Measurements from ENCODE around the gene BBS1. TPM values are rescaled to one million over a fixed set of nuclear protein-coding genes. Genes with fewer than 3 reads are reported as not detected.

The BBS1 gene
- polyA plus RNA-seq, 1 of the 3 experiments (the other 2 are of a cell fraction) = 24.8 TPM

DNA sequence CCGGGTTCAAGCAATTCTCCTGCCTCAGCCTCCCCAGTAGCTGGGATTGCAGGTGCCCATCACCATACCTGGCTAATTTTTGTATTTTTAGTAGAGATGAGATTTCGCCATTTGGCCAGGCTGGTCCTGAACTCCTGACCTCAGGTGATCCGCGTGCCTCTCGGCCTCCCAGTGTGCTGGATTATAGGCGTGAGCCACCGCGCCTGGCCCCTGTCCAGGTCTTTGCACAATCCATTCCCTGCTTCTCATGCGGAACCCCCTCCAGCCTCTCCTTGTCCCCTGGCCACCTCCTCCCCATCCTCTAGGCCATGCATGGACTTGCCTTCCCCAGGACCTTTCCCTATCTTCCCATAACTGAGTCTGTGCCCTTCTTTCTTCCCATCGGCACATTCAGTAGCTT is 21.5 kb upstream of the BBS1 start (continued):
- TF ChIP-seq, protein P1, sequence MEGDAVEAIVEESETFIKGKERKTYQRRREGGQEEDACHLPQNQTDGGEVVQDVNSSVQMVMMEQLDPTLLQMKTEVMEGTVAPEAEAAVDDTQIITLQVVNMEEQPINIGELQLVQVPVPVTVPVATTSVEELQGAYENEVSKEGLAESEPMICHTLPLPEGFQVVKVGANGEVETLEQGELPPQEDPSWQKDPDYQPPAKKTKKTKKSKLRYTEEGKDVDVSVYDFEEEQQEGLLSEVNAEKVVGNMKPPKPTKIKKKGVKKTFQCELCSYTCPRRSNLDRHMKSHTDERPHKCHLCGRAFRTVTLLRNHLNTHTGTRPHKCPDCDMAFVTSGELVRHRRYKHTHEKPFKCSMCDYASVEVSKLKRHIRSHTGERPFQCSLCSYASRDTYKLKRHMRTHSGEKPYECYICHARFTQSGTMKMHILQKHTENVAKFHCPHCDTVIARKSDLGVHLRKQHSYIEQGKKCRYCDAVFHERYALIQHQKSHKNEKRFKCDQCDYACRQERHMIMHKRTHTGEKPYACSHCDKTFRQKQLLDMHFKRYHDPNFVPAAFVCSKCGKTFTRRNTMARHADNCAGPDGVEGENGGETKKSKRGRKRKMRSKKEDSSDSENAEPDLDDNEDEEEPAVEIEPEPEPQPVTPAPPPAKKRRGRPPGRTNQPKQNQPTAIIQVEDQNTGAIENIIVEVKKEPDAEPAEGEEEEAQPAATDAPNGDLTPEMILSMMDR (IDR thresholded peaks at IDR 0.05) = no peak
- TF ChIP-seq, protein P2, sequence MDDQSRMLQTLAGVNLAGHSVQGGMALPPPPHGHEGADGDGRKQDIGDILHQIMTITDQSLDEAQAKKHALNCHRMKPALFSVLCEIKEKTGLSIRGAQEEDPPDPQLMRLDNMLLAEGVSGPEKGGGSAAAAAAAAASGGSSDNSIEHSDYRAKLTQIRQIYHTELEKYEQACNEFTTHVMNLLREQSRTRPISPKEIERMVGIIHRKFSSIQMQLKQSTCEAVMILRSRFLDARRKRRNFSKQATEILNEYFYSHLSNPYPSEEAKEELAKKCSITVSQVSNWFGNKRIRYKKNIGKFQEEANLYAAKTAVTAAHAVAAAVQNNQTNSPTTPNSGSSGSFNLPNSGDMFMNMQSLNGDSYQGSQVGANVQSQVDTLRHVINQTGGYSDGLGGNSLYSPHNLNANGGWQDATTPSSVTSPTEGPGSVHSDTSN (IDR thresholded peaks at IDR 0.05) = no peak

DNA sequence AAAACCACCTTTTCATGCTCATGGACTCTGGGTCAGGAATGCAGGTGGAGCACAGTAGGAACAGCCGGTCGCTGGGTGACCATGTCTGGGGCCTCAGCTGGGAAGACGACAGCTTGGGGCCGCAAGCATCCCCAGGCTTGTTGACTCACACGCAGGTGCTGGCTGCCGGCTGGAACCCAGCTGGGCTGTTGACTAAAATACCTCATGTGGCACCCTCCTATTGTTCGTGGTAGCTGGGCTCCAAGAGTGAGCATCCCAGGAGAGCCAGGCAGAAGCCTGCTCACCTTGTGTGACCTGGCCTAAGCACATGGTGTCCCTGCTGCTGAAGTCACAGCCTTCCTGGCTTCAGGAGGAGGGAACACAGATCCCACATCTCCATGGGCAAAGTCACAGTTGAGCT is 20.8 kb upstream of the BBS1 start:
- no peaks in the 10 kb centered on the region for H3K9me2 ChIP-seq
- no peaks in the 10 kb centered on the region for H4K20me1 ChIP-seq (ENCODE audit: insufficient read depth)
- no peaks in the 10 kb centered on the region for H3K27me3 ChIP-seq (ENCODE audit: insufficient read depth)
- TF ChIP-seq POLR2AphosphoS5 (IDR thresholded peaks at IDR 0.05; ENCODE audit: low read depth, low read length) (no peak), TCF12 (IDR thresholded peaks at IDR 0.05) (no peak), FOXJ3 (CRISPR knock-in tag; IDR thresholded peaks at IDR 0.05) (no peak), YY1 (IDR thresholded peaks at IDR 0.05; ENCODE audit: low read depth) (no peak), RCOR1 (IDR thresholded peaks at IDR 0.05; ENCODE audit: low read length) (no peak), GABPA (IDR thresholded peaks at IDR 0.05; ENCODE audit: low read depth) (no peak), SMC3 (IDR thresholded peaks at IDR 0.05; ENCODE audit: low read depth, low read length) (no peak), GATA2 (CRISPR knock-in tag; IDR thresholded peaks at IDR 0.05) (no peak), TAF1 (IDR thresholded peaks at IDR 0.05; ENCODE audit: borderline replicate concordance, low read depth, low read length) (no peak), CHD2 (IDR thresholded peaks at IDR 0.05; ENCODE audit: low read length, partially characterized antibody) (no peak), NFIC (IDR thresholded peaks at IDR 0.05; ENCODE audit: borderline replicate concordance) (no peak), RAD21 (IDR thresholded peaks at IDR 0.05; ENCODE audit: low read length) (no peak)
- TF ChIP-seq, protein P3, sequence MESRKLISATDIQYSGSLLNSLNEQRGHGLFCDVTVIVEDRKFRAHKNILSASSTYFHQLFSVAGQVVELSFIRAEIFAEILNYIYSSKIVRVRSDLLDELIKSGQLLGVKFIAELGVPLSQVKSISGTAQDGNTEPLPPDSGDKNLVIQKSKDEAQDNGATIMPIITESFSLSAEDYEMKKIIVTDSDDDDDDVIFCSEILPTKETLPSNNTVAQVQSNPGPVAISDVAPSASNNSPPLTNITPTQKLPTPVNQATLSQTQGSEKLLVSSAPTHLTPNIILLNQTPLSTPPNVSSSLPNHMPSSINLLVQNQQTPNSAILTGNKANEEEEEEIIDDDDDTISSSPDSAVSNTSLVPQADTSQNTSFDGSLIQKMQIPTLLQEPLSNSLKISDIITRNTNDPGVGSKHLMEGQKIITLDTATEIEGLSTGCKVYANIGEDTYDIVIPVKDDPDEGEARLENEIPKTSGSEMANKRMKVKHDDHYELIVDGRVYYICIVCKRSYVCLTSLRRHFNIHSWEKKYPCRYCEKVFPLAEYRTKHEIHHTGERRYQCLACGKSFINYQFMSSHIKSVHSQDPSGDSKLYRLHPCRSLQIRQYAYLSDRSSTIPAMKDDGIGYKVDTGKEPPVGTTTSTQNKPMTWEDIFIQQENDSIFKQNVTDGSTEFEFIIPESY (IDR thresholded peaks at IDR 0.05; ENCODE audit: borderline replicate concordance, low read depth) = no peak
- TF ChIP-seq, protein P4, sequence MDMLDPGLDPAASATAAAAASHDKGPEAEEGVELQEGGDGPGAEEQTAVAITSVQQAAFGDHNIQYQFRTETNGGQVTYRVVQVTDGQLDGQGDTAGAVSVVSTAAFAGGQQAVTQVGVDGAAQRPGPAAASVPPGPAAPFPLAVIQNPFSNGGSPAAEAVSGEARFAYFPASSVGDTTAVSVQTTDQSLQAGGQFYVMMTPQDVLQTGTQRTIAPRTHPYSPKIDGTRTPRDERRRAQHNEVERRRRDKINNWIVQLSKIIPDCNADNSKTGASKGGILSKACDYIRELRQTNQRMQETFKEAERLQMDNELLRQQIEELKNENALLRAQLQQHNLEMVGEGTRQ (IDR thresholded peaks at IDR 0.05; ENCODE audit: borderline replicate concordance, low read depth, low read length) = no peak
- TF ChIP-seq, protein P5, sequence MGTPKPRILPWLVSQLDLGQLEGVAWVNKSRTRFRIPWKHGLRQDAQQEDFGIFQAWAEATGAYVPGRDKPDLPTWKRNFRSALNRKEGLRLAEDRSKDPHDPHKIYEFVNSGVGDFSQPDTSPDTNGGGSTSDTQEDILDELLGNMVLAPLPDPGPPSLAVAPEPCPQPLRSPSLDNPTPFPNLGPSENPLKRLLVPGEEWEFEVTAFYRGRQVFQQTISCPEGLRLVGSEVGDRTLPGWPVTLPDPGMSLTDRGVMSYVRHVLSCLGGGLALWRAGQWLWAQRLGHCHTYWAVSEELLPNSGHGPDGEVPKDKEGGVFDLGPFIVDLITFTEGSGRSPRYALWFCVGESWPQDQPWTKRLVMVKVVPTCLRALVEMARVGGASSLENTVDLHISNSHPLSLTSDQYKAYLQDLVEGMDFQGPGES (IDR thresholded peaks at IDR 0.05; ENCODE audit: low read depth, low read length) = no peak
- TF ChIP-seq, protein P2 (IDR thresholded peaks at IDR 0.05) = no peak
- TF ChIP-seq, protein P1 (IDR thresholded peaks at IDR 0.05) = no peak
- no peak overlapping the region for H3K9ac ChIP-seq
- ChIA-PET POLR2A (interaction anchor here (0.9 kb wide), 1 partner anchor 10 kb away, joined by 4 read pairs; the partner anchor contains the start of gene DPP3), CTCF (interaction anchor here (1.6 to 2.7 kb wide), 2 partner anchors 10 to 189 kb away, joined by 5 to 8 read pairs; partner anchors contain the start of genes DPP3 and RBM4B)
- DNase-seq = no peak
- no peak overlapping the region for H3K4me3 ChIP-seq (ENCODE audit: low read depth in 2 of 2, low read length in 1 of 2)
- H3K36me3 ChIP-seq (replicated peaks in 1 of 2; ENCODE audit: control insufficient read depth in 1 of 2, insufficient read depth in 2 of 2, low read length in 1 of 2) = peaks cover 0 to 44% of the 10 kb centered on the region in 2 experiments
- H3K9me3 ChIP-seq = no peaks in the 10 kb centered on the region
- H3K4me1 ChIP-seq (ENCODE audit: control insufficient read depth in 1 of 2, insufficient read depth in 2 of 2, low read depth in 1 of 2, low read length in 1 of 2) = no peaks in the 10 kb centered on the region
- no peak overlapping the region for H2AFZ ChIP-seq (ENCODE audit: low read depth)
- H3K79me2 ChIP-seq (ENCODE audit: insufficient read depth) = no peaks in the 10 kb centered on the region
- H3K4me2 ChIP-seq = no peak overlapping the region
- no peaks in the 10 kb centered on the region for H3F3A ChIP-seq (replicated peaks; ENCODE audit: insufficient read depth)
- WGBS (ENCODE audit: low lambda C conversion rate) = no CpG with 5 or more reads among the region's 7 CpGs
- no peak overlapping the region for H3K27ac ChIP-seq (ENCODE audit: low read depth in 2 of 2, low read length in 1 of 2)

Data from SK-N-SH (cell line).